K562 (cell line): Measurements from ENCODE around the gene LRRC10. TPM values are rescaled to one million over a fixed set of nuclear protein-coding genes. Genes with fewer than 3 reads are reported as not detected.

Experiments
- ADNP ChIP-seq: fragments of 200-800 bp; sonication (Bioruptor generic); IDR thresholded peaks from 2 replicates; pipeline ENCODE4 v1.6.1; 2016; ENCODE audit warnings: missing genetic modification characterization, missing compliant biosample characterization
- DEAF1 ChIP-seq: fragments of 450-650 bp; formaldehyde crosslinking; IDR thresholded peaks from 2 replicates; pipeline ENCODE4 v1.4.0; 2020; ENCODE audit warnings: mild to moderate bottlenecking, moderate library complexity
- KDM1A ChIP-seq, 2 experiments: fragments of 450-650 bp; IDR thresholded peaks; 2 replicates each; pipeline ENCODE4 v1.6.1; 2016; ENCODE audit warnings: mild to moderate bottlenecking in 2 of 2
- KDM2B ChIP-seq: fragments of 250-450 bp; sonication (Bioruptor Pico); IDR thresholded peaks from 2 replicates; pipeline ENCODE4 v1.8.0; 2021; ENCODE audit warnings: mild to moderate bottlenecking, moderate library complexity
- KLF13 ChIP-seq: fragments of 450-650 bp; IDR thresholded peaks from 2 replicates; pipeline ENCODE4 v1.6.1; 2016; ENCODE audit warnings: missing genetic modification characterization, low read depth, mild to moderate bottlenecking, missing compliant biosample characterization, moderate library complexity, borderline replicate concordance
- MAFF ChIP-seq: IDR thresholded peaks from 2 replicates; pipeline ENCODE4 v1.6.1; 2012; ENCODE audit warnings: low read length, improper control_type of control experiment
- MGA ChIP-seq: fragments of 450-650 bp; IDR thresholded peaks from 2 replicates; pipeline ENCODE4 v1.6.1; 2016; ENCODE audit warnings: mild to moderate bottlenecking, moderate library complexity
- NR2C1 ChIP-seq, 2 experiments: fragments of 450-650 bp; IDR thresholded peaks; 2 replicates each; pipeline ENCODE4 v1.6.1; 2017; ENCODE audit warnings: mild to moderate bottlenecking in 2 of 2, antibody characterized with exemption in 1 of 2, inconsistent platforms in 1 of 2, missing compliant biosample characterization in 1 of 2, missing genetic modification characterization in 1 of 2
- NUFIP1 ChIP-seq: fragments of 450-650 bp; IDR thresholded peaks from 2 replicates; pipeline ENCODE4 v1.6.1; 2018; ENCODE audit not compliant: partially characterized antibody
- PRPF4 ChIP-seq: fragments of 200-400 bp; formaldehyde crosslinking; IDR thresholded peaks from one replicate; pipeline ENCODE4 v1.6.1; 2017; ENCODE audit warnings: low read length, low read depth, mild to moderate bottlenecking; ENCODE audit not compliant: insufficient read depth, poor library complexity, severe bottlenecking
- ZNF232 ChIP-seq: sonication (generic); formaldehyde crosslinking; IDR thresholded peaks from 2 replicates; pipeline ENCODE4 v1.8.0; 2022; ENCODE audit warnings: mild to moderate bottlenecking, missing genetic modification reagents
- ZNF398 ChIP-seq: fragments of 250-450 bp; sonication (Bioruptor Pico); IDR thresholded peaks from 2 replicates; pipeline ENCODE4 v1.8.0; 2021; ENCODE audit warnings: moderate library complexity, mild to moderate bottlenecking, inconsistent platforms
- ZNF766 ChIP-seq: fragments of 200-800 bp; sonication (Bioruptor generic); conservative IDR thresholded peaks from 2 replicates; pipeline ENCODE4 v1.6.1; 2016; ENCODE audit warnings: missing genetic modification characterization, missing compliant biosample characterization
- polyA plus RNA-seq, 8 experiments: library from polyadenylated mRNA; depleted of rRNA in 4 of 8; stranded (reverse) in 5 of 8; unstranded in 3 of 8; fragments of >200 nt; fragmentation: Nextera tagmentation in 2 of 8; fragmentation: Illumina TruSeq in 1 of 8; extraction: Ambion mirVana in 2 of 8; extraction: Trizol in 1 of 8; gene quantifications; 2 replicates each; pipeline versions ENCODE4 v1.2.1 to v1.2.3, GENCODE V29; 2011 to 2014; ENCODE audit warnings: inconsistent platforms in 1 of 8, missing spikeins in 1 of 8
- total RNA-seq, 7 experiments: library from RNA; depleted of rRNA in 6 of 7; stranded (reverse); fragments of >200 nt in 6 of 7; fragmentation: Illumina TruSeq in 2 of 7; extraction: Trizol in 2 of 7; gene quantifications; 2 replicates each; pipeline versions ENCODE4 v1.2.1 to v1.2.3, GENCODE V29; 2011 to 2021; ENCODE audit warnings: low replicate concordance in 1 of 7

LRRC10 gene
- total and polyA plus RNA-seq, 9 of the 15 experiments (the other 6 are each of a cell fraction or from before 2014, with no cell fraction given) = 0.09 TPM; not detected in 8

- TF ChIP-seq PRPF4 (no peak), MAFF (no peak), KDM1A (IDR thresholded peaks at IDR 0.05) (no peak), NUFIP1 (no peak), ZNF398 (no peak), MGA (peak; percentile 12; the same call in 1 of the 2 replicates), ZNF766 (CRISPR knock-in tag) (no peak), ZNF232 (CRISPR knock-in tag) (no peak), DEAF1 (CRISPR knock-in tag) (peak; percentile 59), NR2C1 (IDR thresholded peaks at IDR 0.05) (no peak), NR2C1 (tag; IDR thresholded peaks at IDR 0.05) (no peak), KDM2B (CRISPR knock-in tag) (no peak), ADNP (no peak), KLF13 (no peak)
These were observed 28.8 kb upstream of the LRRC10 start (continued) for GRCh38 chr12:69639400-69640016.
